Measurements from ENCODE around the gene ZSCAN30.

Gene ZSCAN30

DNA sequence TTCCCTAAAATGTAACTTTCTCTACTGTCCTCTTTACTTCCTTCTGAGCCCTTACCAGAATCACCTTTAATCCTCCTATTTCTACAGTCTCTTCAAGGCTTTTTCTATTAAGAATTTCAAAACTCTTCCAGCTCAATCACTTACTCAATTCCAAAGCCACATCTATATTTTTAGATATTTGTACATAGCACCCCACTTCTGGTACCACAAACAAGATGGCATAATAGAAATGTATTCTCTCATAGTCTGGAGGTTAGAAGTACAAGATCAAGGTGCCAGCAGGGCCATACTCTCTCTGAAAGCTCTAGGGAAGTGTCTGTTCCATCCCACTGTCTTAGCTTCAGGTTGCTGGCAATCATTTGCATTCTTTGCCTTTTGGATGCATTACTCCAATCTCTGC lies 11.1 kb downstream of the ZSCAN30 start:
- no peak for DNase-seq (ENCODE audit: low read depth)

DNA sequence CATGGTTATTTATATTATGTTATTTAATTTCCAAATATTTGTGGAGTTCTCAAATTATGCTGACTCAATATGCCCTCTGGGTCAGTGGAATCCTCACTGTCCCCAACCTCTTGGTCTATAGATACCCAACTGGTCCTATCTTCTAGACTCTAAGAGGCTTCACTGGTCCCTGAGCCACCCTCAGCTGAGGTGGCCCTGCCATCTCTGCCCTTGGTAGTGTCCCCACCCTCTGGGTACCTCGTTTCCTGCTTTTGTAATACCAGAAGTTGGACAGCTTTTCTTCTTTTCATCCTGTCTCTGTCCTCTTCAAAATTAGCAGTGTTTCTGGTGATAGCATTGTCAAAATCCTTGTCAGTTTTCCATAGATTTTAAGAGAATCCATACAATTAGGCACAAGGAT lies 11.9 kb downstream of the ZSCAN30 start:
- DNase-seq (ENCODE audit: low read depth): no peak

DNA sequence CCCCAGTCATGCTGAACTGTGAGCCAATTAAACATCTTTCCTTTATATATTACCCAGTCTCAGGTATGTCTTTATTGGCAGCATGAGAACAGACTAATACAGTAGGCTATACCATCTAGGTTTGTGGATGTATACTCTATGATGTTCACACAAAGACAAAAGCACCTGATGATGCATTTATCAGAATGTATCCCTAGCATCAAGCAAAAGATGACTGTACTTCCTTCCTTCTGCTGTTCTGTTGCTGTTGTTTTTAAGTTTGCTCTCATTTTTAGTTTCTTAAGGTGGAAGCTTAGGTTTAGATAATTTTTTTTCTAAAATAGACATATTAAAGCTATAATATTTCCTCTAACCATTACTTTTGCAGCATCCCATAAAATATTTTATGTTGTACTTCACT lies 12.4 kb downstream of the ZSCAN30 start:
- no peak for DNase-seq (ENCODE audit: low read depth)

DNA sequence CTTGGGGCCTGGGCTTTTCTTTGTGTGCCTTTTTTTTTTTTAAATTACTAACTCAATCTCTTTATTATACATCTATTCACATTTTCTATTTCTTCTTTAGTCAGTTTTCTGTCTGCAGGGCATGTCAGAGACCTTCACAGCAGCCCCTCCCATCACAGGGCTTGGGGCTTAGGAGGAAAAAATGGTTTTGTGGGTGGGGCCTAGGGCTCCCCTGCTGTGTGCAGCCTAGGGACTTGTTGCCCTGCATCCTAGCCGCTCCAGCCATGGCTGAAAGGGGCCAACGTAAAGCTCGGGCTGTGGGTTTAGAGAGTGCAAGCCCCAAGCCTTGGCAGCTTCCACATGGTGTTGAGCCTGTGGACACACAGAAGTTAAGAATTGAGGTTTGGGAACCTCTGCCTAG lies 13.8 kb downstream of the ZSCAN30 start:
- DNase-seq (ENCODE audit: low read depth): no peak

DNA sequence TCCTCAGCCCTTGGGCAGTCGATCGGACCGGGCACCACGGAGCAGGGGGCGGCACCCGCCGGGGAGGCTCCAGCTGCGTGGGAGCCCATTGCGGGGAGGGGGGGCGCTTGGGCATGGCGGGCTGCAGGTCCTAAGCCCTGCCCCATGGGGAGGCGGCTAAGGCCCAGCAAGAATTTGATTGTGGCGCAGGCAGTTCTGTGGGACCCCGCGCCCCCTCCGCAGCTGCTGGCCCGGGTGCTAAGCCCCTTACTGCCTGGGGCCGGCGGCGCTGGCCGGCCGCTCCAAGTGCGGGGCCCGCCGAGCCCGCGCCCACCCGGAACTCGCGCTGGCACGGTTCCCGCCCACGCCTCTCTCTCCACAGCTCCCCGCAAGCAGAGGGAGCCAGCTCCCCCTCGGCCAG lies 18.4 kb downstream of the ZSCAN30 start:
- DNase-seq (ENCODE audit: low read depth): no peak

DNA sequence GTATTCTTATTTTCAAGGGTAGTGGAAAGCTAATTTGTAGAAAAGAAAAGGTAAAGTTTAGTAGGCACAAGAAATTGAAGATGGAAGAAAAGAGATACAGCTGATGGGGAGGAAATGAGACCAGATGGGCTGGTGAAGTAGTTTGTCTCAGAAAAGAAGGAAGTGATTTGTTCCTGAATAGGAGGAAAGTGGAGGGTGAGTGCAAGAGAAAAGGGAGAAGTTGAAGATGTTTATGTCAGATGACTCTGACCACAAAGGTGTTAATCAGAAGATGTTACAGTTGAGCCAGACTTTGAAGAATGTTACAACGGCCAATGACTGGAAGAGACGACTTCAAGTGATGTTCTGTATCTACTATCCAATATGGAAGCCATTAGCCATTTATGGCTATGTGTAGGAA lies 21.2 kb downstream of the ZSCAN30 start:
- DNase-seq (ENCODE audit: low read depth): no peak

DNA sequence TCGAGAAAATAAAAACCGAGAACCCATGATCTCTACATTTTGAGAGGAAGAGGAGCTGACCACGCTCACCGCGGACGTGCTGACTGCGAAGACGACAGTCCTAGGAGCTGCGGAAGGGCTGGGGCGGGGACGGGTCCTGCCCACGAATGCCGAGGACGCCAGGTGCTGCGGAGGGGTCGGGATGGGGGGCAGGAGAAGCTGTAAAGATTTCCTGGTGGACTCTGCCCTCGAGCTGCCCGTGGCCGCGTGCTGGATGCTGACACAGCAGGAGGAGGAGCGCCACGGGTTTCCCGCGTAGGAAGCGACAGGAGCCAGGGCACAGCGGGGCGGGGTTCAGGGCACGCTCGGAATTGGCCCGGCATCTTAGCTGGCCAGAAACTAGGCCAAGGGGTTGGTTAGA lies 22.2 kb downstream of the ZSCAN30 start:
- no peak for DNase-seq (ENCODE audit: low read depth)

DNA sequence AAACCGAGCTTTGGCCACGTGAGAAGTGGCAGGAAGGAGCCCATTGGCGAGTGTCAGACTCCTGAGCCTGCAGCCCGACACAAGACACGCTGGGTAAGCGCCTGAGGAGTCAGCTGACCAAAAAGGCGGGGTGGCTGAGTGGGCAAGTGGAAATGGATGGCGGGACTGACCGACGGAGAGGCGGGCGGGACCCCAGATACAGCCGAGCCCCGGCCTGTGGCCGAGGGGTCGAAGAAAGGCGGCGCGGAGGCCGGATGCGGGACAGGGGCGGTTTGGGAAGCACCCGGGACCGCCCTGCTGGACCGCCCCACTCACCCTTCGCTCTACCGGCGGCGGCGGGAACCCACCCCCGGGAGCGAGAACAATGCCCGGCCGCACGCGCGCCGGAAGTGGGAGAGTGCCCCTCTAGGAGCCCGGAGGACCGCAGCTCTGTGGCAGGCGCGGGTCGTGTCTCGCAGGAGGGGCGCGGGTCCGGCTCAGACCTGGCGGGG lies 22.8 kb downstream of the ZSCAN30 start:
- DNase-seq (ENCODE audit: low read depth): no peak

DNA sequence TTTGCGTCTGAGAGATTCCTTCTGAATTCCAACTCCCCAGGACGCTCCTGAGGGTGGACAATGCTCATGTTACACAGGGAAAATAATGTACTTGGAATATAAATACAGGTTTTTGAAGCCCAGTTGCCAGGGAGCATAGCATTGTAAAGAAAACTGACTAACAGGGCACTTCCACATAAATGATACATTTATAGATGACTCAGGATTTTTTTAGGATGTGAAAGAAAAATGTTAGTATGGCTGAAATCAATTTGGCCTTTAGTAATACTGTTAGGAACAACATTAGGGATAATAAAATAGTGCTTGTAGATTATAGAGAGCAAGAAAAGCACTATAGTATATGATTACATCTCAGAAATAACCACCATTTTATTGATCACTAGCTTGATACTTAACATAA lies 25.6 kb downstream of the ZSCAN30 start:
- DNase-seq (ENCODE audit: low read depth): no peak

DNA sequence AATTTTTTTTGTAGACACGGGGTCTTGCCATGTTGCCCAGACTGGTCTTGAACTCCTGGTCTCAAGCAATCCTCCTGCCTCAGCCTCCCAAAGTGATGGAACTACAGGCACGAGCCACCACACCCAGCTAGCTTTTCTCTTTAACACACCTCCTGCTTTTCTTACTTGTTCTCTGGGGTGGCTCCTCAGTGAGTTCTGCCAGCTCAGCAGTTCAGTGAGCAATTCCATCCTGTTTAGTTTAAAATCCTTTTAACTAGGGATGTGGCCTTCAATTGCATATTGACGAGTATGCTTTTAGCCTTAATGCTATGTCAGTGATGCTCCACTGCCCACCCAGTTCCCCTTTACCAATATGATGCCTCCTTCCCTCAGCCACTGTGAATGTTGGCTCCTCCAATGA lies 33.1 kb downstream of the ZSCAN30 start:
- no peak for DNase-seq (ENCODE audit: low read depth)

DNA sequence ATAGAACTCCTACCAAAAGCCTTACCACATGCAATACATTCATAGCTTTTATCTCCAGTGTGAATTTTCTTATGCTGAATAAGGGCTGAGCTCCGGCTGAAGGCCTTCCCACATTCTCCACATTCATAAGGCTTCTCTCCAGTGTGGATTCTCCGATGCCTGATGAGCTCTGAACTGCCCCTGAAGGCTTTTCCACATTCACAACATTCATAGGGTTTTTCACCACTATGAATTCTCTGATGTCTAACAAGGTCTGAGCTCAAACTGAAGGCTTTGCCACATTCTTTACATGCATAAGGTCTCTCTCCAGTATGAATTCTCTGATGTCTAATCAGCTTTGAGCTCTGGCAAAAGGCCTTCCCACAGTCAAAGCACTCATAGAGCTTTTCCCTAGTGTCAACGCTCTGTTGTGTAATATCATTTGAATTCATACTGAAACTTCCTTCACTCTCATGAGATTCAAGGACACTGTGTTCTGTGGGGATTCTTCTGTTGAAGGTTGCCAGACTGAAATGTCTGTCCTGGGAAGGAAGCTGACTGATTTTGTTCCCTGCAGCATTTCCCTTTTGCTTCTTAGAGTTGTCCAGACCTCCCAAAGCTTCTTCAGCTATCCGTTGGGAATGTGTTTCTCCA lies 36.3 kb downstream of the ZSCAN30 start:
- DNase-seq (ENCODE audit: low read depth): no peak

DNA sequence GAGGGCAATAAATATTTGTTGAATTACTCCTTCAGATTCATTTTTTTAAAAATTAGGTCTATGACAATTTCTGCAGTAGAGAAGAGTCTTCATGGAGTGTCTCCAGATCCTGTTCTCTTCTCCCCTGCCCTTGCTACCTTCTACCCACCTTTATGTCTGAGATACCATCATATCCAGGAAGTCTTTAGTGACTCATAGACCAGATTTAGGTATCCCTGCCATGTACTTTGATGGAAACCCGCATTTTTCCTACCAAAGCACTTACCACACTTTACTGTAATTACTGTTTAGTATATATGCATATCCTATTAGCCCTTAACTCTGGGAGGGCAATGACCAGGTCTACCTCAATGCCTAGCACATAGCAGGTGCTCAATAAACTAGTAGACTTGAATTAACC lies 37.6 kb downstream of the ZSCAN30 start:
- DNase-seq (ENCODE audit: low read depth): no peak

DNA sequence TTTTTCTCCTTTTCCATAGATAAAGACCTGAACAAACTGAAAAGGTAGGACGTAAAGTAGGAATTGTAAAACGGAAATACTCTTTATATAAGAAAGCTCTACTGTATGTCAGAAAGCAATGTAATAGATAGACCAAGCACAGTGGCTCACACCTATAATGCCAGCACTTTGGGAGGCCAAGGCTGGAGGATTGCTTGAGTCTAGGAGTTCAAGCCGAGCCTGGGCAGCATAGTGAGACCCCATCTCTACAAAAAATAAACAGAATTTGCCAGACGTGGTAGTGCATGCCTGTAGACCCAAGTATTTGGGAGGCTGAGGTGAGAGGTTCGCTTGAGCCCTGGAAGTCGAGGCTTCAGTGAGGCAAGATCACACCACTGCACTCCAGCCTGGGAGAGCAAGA lies 41.6 kb downstream of the ZSCAN30 start:
- DNase-seq (ENCODE audit: low read depth): no peak

DNA sequence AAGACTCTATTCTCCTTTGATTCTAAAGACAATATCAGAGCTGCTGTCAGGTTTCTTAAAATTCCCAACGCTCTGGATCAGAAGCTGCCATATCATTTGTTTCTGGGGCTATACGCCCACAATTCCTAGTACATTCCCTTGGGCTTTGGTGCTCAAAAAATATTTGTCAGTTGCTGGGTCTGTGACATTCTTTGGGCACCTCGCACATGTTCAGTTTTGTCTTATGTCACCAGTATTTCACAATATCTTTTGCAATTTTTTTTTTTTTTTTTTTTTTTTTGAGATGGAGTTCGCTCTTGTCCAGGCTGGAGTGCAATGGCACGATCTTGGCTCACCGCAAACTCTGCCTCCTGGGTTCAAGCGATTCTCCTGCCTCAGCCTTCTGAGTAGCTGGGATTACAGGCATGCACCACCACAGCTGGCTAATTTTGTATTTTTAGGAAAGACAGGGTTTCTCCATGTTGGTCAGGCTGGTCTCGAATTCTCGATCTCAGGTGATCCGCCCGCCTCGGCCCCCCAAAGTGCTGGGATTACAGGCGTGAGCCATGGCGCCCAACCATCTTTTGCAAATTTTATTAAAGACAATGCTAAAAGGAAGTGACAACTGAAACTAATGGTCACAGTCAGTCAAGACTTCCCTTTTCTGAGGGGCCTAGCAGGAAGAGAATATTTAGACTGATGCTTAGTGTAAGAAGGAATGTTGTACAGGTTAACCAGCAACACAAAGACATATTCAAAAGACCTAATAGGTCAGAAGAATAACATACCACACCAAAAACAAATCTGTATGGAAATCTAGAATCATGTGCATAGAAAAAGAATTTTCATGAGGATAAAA lies 42.4 kb downstream of the ZSCAN30 start:
- no peak for DNase-seq (ENCODE audit: low read depth)

DNA sequence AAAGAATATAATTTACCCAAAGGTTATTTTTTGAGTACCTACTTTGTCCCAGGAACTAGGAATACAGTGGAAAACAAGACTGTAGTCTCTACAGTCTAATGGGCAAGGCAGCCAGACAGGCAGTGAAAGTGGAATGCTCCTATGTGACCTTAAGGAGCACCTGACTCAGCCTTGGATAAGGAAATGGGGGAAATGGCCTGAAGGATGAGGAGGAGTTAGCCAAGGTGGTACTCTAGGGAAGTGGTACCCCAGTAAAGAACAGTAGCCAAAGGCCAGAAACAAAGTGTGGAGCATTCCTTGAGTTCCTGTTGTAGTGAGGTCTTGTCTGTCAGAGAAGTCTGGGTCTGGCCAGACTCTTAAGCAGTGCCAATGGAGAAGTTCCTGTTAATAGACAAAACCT lies 43.2 kb downstream of the ZSCAN30 start:
- no peak for DNase-seq (ENCODE audit: low read depth)

DNA sequence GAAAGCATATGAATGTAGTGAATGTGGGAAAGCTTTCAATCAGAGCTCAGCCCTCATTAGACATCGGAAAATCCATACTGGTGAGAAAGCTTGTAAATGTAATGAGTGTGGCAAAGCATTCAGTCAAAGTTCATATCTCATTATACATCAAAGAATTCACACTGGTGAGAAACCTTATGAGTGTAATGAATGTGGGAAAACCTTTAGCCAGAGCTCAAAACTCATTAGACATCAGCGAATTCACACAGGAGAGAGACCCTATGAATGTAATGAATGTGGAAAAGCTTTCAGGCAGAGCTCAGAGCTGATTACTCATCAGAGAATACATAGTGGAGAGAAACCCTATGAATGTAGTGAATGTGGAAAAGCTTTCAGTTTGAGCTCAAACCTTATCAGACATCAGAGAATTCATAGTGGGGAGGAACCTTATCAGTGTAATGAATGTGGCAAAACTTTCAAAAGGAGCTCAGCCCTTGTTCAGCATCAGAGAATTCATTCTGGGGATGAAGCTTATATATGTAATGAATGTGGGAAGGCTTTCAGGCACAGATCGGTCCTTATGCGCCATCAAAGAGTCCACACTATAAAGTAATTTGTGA lies 44.2 kb downstream of the ZSCAN30 start:
- DNase-seq (ENCODE audit: low read depth): no peak

DNA sequence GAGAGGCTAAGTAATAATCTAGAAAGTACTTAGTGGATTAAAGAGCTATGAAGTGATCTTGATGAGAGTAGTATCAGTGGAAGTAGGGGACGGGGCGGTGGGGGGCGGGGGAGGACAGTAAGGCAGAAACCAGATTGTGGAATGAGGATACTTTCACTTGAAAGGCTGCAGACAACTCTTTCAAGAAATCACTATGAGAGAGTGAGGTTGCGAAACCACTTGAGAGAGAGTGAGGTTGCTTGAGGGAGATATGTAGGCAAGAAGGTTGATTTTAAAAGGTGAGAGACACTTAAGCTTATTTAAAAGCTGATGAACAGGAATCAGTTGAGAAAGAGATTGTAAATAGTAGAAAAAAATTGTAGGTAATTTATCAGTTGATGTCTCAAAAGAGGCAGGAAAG lies 45.4 kb downstream of the ZSCAN30 start:
- no peak for DNase-seq (ENCODE audit: low read depth)

DNA sequence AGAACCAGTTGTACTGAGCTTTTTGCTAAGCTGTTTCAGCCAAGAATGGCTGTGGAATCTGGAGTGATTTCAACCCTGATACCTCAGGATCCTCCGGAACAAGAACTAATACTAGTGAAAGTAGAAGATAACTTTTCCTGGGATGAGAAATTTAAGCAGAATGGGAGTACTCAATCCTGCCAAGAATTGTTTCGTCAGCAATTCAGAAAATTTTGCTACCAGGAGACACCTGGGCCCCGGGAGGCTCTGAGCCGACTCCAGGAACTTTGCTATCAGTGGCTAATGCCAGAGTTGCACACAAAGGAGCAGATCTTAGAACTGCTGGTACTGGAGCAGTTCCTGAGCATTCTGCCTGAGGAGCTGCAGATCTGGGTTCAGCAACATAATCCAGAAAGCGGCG lies 47.6 kb downstream of the ZSCAN30 start:
- no peak for DNase-seq (ENCODE audit: low read depth)

DNA sequence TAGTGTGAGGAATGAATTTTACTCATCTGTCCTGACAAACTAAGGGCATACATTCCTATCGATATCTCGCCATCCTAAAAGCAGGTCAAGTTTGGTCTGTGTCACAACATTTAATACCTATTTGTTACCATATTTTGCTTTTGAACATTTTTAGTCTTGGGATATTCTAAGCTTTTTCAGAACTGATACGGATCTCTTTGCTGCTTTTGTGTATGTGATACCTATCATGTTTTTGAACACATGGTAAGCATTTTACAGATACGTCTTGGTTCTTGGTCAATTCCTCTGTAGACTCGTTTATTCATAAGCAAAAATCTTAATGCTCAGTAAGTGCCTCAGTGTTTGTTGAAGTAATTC lies 48.6 kb downstream of the ZSCAN30 start:
- DNase-seq (ENCODE audit: low read depth): no peak

DNA sequence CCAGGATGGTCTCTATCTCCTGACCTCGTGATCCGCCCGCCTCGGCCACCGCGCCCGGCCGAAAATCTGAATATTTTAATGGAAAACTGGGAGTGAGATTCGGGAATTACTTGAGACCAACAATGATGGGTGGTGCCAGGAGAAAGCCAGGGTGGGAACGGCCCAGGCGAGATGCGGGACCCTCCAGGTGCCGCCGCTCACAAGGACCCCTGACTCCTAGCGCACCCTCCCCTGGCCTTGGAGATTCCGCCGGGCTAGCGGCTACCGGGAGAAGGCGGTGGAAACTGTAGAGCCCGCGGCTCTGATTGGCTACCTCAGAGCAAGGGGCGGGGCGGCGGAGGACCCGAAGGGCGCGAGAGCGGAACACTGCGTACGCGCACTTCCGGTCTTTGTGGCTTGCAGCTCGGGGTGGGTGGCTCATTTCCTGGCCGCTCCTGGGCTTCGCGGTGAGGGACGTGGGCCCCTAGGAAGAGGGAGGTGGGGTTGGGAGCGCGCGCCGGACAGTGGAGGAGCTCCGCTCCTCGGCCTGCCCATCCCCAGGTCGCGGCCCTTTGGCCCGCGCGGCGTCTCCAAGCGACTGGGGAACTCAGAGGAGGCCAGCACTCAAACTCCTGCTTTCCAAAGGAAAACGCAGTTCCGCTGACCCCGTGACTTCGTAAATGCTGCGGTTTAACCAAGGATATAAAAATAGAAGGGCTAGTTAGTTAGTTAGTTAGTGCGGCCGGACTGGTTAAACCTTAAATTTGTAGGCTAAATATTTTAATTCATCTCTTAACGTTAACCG lies 49.2 kb downstream of the ZSCAN30 start, which contains the start of gene ZNF397:
TSS of gene ZNF397 (plus strand) at position 371 of the 784 bp plus-strand sequence. CDS start 1,437 bp downstream, outside the sequence.
- peak; percentile 98 for DNase-seq (ENCODE audit: low read depth)

DNA sequence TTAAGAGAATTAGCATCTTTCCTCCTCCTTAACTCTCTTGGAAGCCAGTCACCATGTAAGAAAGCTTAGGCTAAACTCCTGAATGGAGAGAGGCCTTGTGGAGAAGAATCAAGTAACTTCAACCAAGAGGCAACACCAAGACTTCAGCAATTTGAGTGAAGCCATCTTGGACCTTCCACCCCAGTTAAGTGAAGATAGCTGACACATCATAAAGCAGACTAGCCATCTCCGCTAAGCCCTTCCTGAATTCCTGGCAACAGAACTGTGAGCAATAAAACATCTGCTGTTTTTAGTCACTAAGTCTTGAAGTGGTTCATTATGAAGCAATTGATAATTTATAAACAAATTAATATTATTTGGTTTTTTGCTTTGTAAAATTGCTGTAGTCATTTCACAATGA lies 50.7 kb downstream of the ZSCAN30 start:
- no peak for DNase-seq (ENCODE audit: low read depth)

DNA sequence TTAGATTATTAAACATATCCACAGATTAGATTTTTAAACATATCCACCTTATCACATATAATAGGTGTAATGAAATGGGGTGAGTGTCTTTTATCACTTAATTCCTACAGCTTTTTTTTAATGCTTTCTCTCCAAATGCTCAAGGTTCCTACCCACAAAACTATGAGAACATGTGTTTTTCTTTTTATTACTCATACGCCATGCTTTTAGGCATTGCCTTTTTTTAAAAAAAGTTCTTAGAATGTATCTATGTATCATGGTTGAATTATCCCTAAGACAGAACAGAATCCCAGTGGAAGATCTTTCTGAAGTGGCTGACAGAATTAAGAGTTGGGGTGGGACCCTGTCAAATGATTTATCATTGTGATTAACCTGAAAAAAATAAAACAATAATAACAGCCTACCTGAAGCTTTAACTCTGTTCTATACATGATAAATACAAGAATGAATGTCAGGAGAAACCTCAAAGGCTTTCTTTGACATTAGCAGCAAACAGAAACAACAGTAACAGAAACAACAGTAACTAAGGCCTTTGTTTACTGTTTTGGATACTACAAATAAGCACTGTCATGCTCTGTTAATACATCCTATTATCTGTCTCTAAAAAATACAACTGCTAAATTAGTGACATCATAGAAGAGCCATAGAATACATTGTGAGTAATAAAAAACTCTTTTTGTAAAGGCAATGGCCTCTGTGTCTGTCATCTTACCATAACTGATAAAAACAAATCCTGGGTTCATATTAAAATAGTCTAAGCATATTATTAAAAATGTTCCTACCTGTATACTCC lies 53.3 kb downstream of the ZSCAN30 start:
- no peak for DNase-seq (ENCODE audit: low read depth)
